ENCODE results near the gene BDH1.
A peak's percentile ranks its signal among the peaks of the same experiment; 100 is the strongest.
"Not testable (repeated sequence)": the region's sequence is repeated elsewhere in the genome, so short reads cannot be mapped to it uniquely, and the experiment has no call there.

The BDH1 gene

GRCh38 chr3:197484204-197484901 lies 71.4 kb downstream of the BDH1 start:
- no peak for DNase-seq

- DNase-seq: no peak
Observed at GRCh38 chr3:197482001-197482400, 73.8 kb downstream of the BDH1 start.

GRCh38 chr3:197480320-197480719 lies 75.4 kb downstream of the BDH1 start:
- DNase-seq: no peak

- DNase-seq: peak in 1 of 2 donors; percentile 22
Observed at GRCh38 chr3:197478746-197479668, 76.8 kb downstream of the BDH1 start.

GRCh38 chr3:197477816-197478215 lies 78.0 kb downstream of the BDH1 start:
- not testable (repeated sequence) for DNase-seq

- no peak for DNase-seq
Observed at GRCh38 chr3:197475997-197476525, 79.7 kb downstream of the BDH1 start.

- no peak for DNase-seq
Observed at GRCh38 chr3:197475514-197475913, 80.3 kb downstream of the BDH1 start.

GRCh38 chr3:197472151-197472550 lies 83.6 kb downstream of the BDH1 start:
- no peak for DNase-seq

GRCh38 chr3:197471221-197472010 lies 84.4 kb downstream of the BDH1 start:
- DNase-seq: no peak

- DNase-seq: no peak
Observed at GRCh38 chr3:197468866-197469382, 86.8 kb downstream of the BDH1 start.

- DNase-seq: no peak
Observed at GRCh38 chr3:197468167-197468566, 87.6 kb downstream of the BDH1 start.

- DNase-seq: peak; percentile 19 to 71
Observed at GRCh38 chr3:197466586-197467399, 89.0 kb downstream of the BDH1 start.

- DNase-seq: no peak
Observed at GRCh38 chr3:197465996-197466549, 89.7 kb downstream of the BDH1 start.

GRCh38 chr3:197465197-197465995 lies 90.4 kb downstream of the BDH1 start:
- DNase-seq: no peak

GRCh38 chr3:197464794-197465193 lies 91.0 kb downstream of the BDH1 start:
- DNase-seq: no peak

GRCh38 chr3:197463279-197463678 lies 92.5 kb downstream of the BDH1 start:
- DNase-seq: no peak

GRCh38 chr3:197462808-197463207 lies 93.0 kb downstream of the BDH1 start:
- no peak for DNase-seq

- no peak for DNase-seq
Observed at GRCh38 chr3:197460639-197461038, 95.1 kb downstream of the BDH1 start.

GRCh38 chr3:197460002-197460401 lies 95.8 kb downstream of the BDH1 start:
- no peak for DNase-seq
